AG04449 (cell line): ENCODE data around the gene COL1A2.

Experiments used
- CTCF ChIA-PET: fragments of 350-600 bp; formaldehyde crosslinking; extraction: SDS; loops from one replicate; lab custom pipeline; 2021; ENCODE audit warnings: antibody characterized with exemption; lab: Yijun Ruan, JAX
- POLR2A ChIA-PET: fragments of 400-600, 350-600 bp; formaldehyde crosslinking; extraction: SDS; loops from one replicate; lab custom pipeline; 2020; ENCODE audit warnings: antibody characterized with exemption, inconsistent platforms; lab: Yijun Ruan, JAX
- DNase-seq: peaks from one replicate; pipeline ENCODE4 v3.0.0-alpha.2; 2010; ENCODE audit warnings: low read depth, low spot score
- H3K4me3 ChIP-seq: 2 replicates; pipeline ENCODE4 v1.5.1; 2011; ENCODE audit warnings: low read depth, mild to moderate bottlenecking, control low read depth, low read length
- TF ChIP-seq, protein P1 (sequence below): IDR thresholded peaks from one replicate; pipeline ENCODE4 v1.5.1; 2011; ENCODE audit warnings: mild to moderate bottlenecking, moderate library complexity, low read length, control low read depth, inconsistent platforms; ENCODE audit not compliant: insufficient read depth; ENCODE audit errors: missing control alignments

COL1A2 gene

DNA sequence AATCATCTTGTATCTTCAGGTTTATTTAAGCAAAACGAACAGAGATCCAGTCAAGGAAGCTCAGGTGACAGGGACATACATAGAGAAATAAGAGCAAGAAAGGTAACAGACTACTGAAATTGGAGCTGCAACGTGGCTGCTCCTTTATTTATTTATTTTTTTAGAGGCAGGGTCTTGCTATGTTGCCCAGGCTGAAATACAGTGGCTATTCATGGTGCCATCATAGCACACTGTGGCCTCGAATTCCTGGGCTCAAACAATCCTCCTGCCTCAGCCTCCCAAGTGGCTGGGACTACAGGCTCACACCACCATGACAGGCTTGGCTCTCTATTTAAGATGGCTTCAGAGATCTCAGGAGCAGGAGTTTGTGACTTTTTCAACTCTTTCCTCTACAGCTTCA is 46.4 kb downstream of the COL1A2 start:
- DNase-seq, result no peak
- POLR2A ChIA-PET, result no interaction called here
- CTCF ChIA-PET, result interaction anchor here (0.9 to 16.8 kb wide), 4 partner anchors 8 to 1035 kb away, joined by 4 to 788 read pairs (median 6); partner anchors contain the start of gene SGCE
- TF ChIP-seq, protein P1, sequence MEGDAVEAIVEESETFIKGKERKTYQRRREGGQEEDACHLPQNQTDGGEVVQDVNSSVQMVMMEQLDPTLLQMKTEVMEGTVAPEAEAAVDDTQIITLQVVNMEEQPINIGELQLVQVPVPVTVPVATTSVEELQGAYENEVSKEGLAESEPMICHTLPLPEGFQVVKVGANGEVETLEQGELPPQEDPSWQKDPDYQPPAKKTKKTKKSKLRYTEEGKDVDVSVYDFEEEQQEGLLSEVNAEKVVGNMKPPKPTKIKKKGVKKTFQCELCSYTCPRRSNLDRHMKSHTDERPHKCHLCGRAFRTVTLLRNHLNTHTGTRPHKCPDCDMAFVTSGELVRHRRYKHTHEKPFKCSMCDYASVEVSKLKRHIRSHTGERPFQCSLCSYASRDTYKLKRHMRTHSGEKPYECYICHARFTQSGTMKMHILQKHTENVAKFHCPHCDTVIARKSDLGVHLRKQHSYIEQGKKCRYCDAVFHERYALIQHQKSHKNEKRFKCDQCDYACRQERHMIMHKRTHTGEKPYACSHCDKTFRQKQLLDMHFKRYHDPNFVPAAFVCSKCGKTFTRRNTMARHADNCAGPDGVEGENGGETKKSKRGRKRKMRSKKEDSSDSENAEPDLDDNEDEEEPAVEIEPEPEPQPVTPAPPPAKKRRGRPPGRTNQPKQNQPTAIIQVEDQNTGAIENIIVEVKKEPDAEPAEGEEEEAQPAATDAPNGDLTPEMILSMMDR, result no peak
- H3K4me3 ChIP-seq, result no peak overlapping the region

DNA sequence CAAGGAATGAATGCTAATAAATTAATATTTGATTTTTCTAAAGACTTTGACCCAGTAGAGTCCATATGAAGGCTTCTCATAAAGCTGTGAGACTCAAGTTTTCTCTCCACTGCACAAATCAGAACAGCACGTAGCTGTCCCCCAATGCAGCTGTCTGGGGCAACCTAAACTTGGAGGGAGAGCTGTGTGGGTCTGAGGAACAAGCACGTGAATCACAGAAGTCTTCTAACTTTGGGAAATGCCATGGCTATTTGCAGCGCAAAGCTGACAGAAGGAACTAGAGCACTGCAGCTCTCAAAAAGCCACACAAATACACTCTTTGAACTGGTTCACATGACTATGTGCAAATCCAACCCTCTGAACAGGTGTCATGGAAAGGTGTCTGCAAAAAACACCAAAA is 47.9 kb downstream of the COL1A2 start:
- H3K4me3 ChIP-seq, result no peak overlapping the region
- DNase-seq, result no peak
- ChIA-PET POLR2A (no interaction called here), CTCF (interaction anchor here (0.8 to 16.8 kb wide), 6 partner anchors 12 to 1034 kb away, joined by 3 to 788 read pairs (median 4); no protein-coding TSS in a partner anchor)
- TF ChIP-seq, protein P1, result no peak

GRCh38 chr7:94444813-94445212 is 50.1 kb downstream of the COL1A2 start:
- POLR2A ChIA-PET, result no interaction called here

GRCh38 chr7:94445696-94446194 is 51.0 kb downstream of the COL1A2 start:
- H3K4me3 ChIP-seq, result no peak overlapping the region
- TF ChIP-seq, protein P1, result no peak
- POLR2A ChIA-PET, result no interaction called here
- CTCF ChIA-PET, result interaction anchor here (0.7 to 16.8 kb wide), 9 partner anchors 10 to 1031 kb away, joined by 3 to 788 read pairs (median 8); no protein-coding TSS in a partner anchor
- DNase-seq, result no peak

More at GRCh38 chr7:94444813-94445212, 50.1 kb downstream of the COL1A2 start:
- DNase-seq, result no peak
- TF ChIP-seq, protein P1, result no peak
- H3K4me3 ChIP-seq, result no peak overlapping the region
- CTCF ChIA-PET, result interaction anchor here (0.7 to 16.8 kb wide), 7 partner anchors 9 to 1032 kb away, joined by 3 to 788 read pairs (median 8); no protein-coding TSS in a partner anchor

- no peak overlapping the region for H3K4me3 ChIP-seq
- no peak for DNase-seq
- POLR2A ChIA-PET, result no interaction called here
- TF ChIP-seq, protein P1, result no peak
- CTCF ChIA-PET, result interaction anchor here (1.0 to 16.8 kb wide), 9 partner anchors 10 to 1240 kb away, joined by 3 to 788 read pairs (median 8); no protein-coding TSS in a partner anchor
Measured at GRCh38 chr7:94446308-94446707, 51.6 kb downstream of the COL1A2 start.

- no peak overlapping the region for H3K4me3 ChIP-seq
- DNase-seq, result no peak
- POLR2A ChIA-PET, result interaction anchor here (0.6 kb wide), 1 partner anchor 53 kb away, joined by 5 read pairs; no protein-coding TSS in a partner anchor
- TF ChIP-seq, protein P1, result peak; percentile 28
- CTCF ChIA-PET, result interaction anchor here (0.6 to 7.3 kb wide), 43 partner anchors 9 to 1241 kb away, joined by 3 to 97 read pairs (median 4); partner anchors contain the start of gene SGCE
Measured at GRCh38 chr7:94449151-94449725, 54.5 kb downstream of the COL1A2 start.
